IPS-18a (cell line): Measurements from ENCODE around the gene CD36.

ENCODE experiments used
- H3K27ac ChIP-seq: one replicate; pipeline ENCODE4 v1.5.1; 2013; ENCODE audit warnings: low read length
- H3K27me3 ChIP-seq: one replicate; pipeline ENCODE4 v1.6.1; 2013; ENCODE audit warnings: mild to moderate bottlenecking, low read length; ENCODE audit not compliant: control insufficient read depth, insufficient read depth
- H3K36me3 ChIP-seq: one replicate; pipeline ENCODE4 v1.6.1; 2013; ENCODE audit warnings: low read depth, low read length; ENCODE audit not compliant: control insufficient read depth
- H3K4me1 ChIP-seq: one replicate; pipeline ENCODE4 v1.6.1; 2013; ENCODE audit warnings: low read depth, low read length; ENCODE audit not compliant: control insufficient read depth
- H3K4me3 ChIP-seq: one replicate; pipeline ENCODE4 v1.5.1; 2013; ENCODE audit warnings: low read length
- H3K9ac ChIP-seq: one replicate; pipeline ENCODE4 v1.6.1; 2013; ENCODE audit warnings: mild to moderate bottlenecking, low read length, moderate library complexity
- H3K9me3 ChIP-seq: one replicate; pipeline ENCODE4 v1.6.1; 2013; ENCODE audit warnings: low read depth, low read length; ENCODE audit not compliant: control insufficient read depth

CD36 gene

GRCh38 chr7:80678707-80679106 lies 40.3 kb downstream of the CD36 start:
- H3K9ac ChIP-seq = no peak overlapping the region
- H3K4me3 ChIP-seq = no peak overlapping the region
- no peaks in the 10 kb centered on the region for H3K27me3 ChIP-seq
- no peaks in the 10 kb centered on the region for H3K9me3 ChIP-seq
- no peak overlapping the region for H3K27ac ChIP-seq
- no peaks in the 10 kb centered on the region for H3K36me3 ChIP-seq
- H3K4me1 ChIP-seq = no peaks in the 10 kb centered on the region

DNA sequence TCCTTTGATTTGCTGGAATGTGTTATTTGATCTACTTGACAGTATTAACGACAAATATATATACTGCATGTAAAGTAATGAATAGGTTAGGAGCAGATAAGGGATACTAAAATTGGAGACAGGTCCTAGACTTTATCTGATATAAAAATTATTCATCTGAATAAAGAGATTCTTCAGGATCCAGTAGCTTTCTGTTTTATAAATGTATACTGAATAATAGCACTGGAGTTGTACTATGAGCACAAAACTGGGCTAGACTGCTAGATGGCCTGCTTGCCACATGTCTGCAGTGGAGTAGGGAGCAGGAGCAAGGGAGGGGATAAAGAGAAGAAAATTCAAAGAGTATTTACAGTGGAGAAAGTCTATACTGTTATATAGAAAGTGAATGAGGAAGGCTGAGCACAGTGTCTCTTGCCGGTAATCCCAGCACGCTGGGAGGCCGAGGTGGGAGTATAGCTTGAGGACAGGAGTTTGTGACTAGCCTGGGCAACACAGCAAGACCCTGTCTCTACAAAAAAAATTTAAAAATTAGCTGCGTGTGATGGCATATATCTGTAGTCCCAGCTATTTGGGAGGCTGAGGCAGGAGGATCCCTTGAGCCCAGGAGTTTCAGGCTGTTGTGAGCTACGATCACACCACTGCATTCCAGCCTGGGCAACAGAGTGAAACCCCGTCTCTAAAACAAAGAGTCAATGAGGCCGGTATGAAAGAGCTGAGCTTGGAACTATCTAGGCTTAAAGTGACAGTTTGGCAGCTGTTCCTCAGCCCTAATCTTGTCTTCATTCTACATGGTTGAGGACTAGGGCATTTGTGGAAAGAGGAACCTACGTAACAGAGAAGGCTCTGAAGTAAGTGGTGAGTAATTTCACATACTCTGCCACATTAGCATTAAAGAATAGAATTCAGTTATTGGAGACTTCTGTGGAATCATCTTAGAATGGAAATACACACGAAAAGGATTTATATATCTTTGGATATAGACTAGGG lies 41.8 kb downstream of the CD36 start:
- Histone ChIP-seq H3K4me3 (no peak overlapping the region), H3K4me1 (no peaks in the 10 kb centered on the region), H3K27me3 (no peaks in the 10 kb centered on the region), H3K9ac (no peak overlapping the region), H3K36me3 (no peaks in the 10 kb centered on the region), H3K27ac (no peak overlapping the region), H3K9me3 (no peaks in the 10 kb centered on the region)

DNA sequence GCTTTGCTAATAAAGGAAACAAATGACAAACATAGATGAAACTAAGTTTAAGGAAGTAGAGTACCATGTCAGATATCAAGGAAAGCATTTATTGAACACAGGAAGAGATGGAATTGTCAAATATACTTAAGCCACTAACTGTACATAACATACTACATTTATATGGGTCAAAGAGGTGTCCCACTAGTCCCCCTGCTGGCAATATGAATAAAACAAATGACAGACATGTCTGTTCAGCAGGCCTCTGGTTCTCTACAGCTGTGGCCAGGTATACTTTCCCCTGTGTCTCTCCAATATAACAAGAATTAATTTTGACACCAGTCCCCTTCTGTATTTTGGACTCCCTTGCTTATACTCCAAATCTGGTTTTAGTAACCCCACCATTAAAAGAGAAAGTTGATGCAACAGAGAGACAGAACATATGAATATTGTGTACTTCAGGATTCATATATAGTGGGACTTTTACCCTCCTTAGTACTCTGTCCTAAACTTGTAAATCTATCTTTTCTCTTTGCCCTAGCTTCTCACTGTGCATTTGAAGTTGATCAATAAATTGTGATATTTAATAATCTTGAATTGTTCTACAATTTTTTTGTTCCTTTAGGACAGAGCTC lies 42.9 kb downstream of the CD36 start:
- H3K9me3 ChIP-seq = no peaks in the 10 kb centered on the region
- no peak overlapping the region for H3K27ac ChIP-seq
- no peak overlapping the region for H3K4me3 ChIP-seq
- no peaks in the 10 kb centered on the region for H3K36me3 ChIP-seq
- no peaks in the 10 kb centered on the region for H3K27me3 ChIP-seq
- no peak overlapping the region for H3K9ac ChIP-seq
- no peaks in the 10 kb centered on the region for H3K4me1 ChIP-seq

DNA sequence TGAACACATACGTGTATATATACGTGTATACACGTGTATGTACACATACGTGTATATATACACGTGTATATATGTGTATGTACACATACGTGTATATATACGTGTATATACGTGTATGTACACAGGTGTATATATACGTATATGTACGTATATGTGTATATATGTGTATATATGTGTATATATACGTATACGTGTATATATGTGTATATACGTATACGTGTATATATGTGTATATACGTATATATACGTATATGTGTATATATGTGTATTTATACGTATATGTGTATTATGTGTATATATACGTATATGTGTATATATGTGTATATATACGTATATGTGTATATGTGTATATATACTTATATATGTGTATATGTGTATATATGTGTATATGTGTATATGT lies 44.3 kb downstream of the CD36 start:
- no peak overlapping the region for H3K4me3 ChIP-seq
- no peaks in the 10 kb centered on the region for H3K27me3 ChIP-seq
- no peak overlapping the region for H3K9ac ChIP-seq
- H3K9me3 ChIP-seq = no peaks in the 10 kb centered on the region
- H3K27ac ChIP-seq = no peak overlapping the region
- H3K4me1 ChIP-seq = no peaks in the 10 kb centered on the region
- no peaks in the 10 kb centered on the region for H3K36me3 ChIP-seq

DNA sequence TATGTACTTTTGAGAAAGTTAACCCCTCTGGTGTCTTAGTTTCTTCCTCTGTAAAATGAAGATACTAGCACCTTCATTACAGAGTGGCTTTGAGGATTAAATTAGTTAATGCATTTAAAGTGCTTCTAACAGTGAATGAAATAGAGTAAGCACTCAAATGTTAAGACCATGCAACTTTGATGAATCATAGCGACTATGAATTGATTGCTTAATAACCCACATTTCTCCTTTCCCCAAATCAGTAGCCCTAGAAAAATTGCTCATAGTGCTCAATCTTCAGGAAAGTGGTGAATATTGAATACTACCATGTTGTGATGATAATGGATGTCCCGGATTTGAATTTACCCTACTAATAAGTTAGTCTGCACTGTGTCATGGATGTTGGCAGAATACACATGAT lies 48.1 kb downstream of the CD36 start:
- H3K9me3 ChIP-seq = no peaks in the 10 kb centered on the region
- H3K27me3 ChIP-seq = no peaks in the 10 kb centered on the region
- H3K27ac ChIP-seq = no peak overlapping the region
- no peak overlapping the region for H3K4me3 ChIP-seq
- H3K36me3 ChIP-seq = no peaks in the 10 kb centered on the region
- H3K9ac ChIP-seq = no peak overlapping the region
- no peaks in the 10 kb centered on the region for H3K4me1 ChIP-seq

DNA sequence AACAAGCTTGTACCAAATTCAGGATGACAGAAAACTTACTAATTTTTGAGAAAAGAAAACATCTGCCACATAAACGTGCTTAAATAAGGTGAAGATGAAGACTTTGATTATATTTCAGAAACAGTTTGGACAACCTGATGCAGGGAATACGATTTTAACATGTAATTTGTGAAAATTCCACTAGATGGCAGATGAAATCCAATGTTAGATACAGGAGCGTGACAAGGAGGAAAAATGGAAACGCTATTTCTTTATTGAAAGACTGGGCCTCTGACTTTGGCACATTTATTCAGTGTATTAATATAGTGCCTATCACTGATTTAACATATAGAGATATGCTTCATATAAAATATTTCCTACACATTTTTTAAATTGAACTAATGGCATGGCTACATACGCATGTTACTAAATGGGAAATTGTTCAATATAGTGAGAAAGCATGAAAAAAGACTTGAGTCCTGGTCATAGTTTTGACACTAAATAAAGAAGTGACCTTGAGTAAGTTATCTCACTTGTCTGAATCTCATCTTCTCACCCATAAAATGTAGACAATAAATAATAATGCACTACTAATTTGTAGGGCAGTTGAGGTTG lies 60.7 kb downstream of the CD36 start:
- no peaks in the 10 kb centered on the region for H3K4me1 ChIP-seq
- no peak overlapping the region for H3K9ac ChIP-seq
- H3K36me3 ChIP-seq = no peaks in the 10 kb centered on the region
- H3K27ac ChIP-seq = no peak overlapping the region
- no peaks in the 10 kb centered on the region for H3K27me3 ChIP-seq
- H3K9me3 ChIP-seq = no peaks in the 10 kb centered on the region
- H3K4me3 ChIP-seq = no peak overlapping the region

GRCh38 chr7:80699721-80700256 lies 61.3 kb downstream of the CD36 start:
- no peak overlapping the region for H3K27ac ChIP-seq
- H3K36me3 ChIP-seq = no peaks in the 10 kb centered on the region
- no peak overlapping the region for H3K9ac ChIP-seq
- H3K4me3 ChIP-seq = no peak overlapping the region
- no peaks in the 10 kb centered on the region for H3K4me1 ChIP-seq
- H3K27me3 ChIP-seq = no peaks in the 10 kb centered on the region
- no peaks in the 10 kb centered on the region for H3K9me3 ChIP-seq

GRCh38 chr7:80703272-80703671 lies 64.8 kb downstream of the CD36 start:
- Histone ChIP-seq H3K36me3 (no peaks in the 10 kb centered on the region), H3K27ac (no peak overlapping the region), H3K9me3 (no peaks in the 10 kb centered on the region), H3K9ac (no peak overlapping the region), H3K4me3 (no peak overlapping the region), H3K27me3 (no peaks in the 10 kb centered on the region), H3K4me1 (no peaks in the 10 kb centered on the region)

- H3K9ac ChIP-seq = no peak overlapping the region
- H3K36me3 ChIP-seq = no peaks in the 10 kb centered on the region
- no peaks in the 10 kb centered on the region for H3K4me1 ChIP-seq
- H3K27me3 ChIP-seq = no peaks in the 10 kb centered on the region
- no peak overlapping the region for H3K27ac ChIP-seq
- H3K9me3 ChIP-seq = no peaks in the 10 kb centered on the region
- H3K4me3 ChIP-seq = no peak overlapping the region
These were observed 66.8 kb downstream of the CD36 start for GRCh38 chr7:80705130-80705781.

DNA sequence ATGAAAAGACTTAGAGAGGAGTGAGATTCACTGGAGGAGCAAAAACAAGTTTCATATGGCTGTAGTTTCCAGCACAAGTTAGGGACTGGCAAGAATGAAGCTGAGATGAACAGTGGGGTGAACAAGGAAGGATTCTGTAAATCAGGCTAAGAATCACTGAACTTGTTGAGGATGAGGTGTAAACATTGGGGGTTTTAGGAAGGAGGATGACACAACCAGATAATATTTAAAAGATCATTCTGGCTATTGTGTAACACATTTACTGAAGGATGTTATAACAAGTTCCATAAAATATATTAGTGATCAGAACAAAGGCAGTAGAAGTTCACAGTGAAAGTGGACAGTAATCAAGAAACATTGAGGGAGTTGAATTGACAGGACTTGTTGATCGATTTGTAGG lies 68.9 kb downstream of the CD36 start:
- no peaks in the 10 kb centered on the region for H3K27me3 ChIP-seq
- no peak overlapping the region for H3K9ac ChIP-seq
- H3K27ac ChIP-seq = no peak overlapping the region
- no peak overlapping the region for H3K4me3 ChIP-seq
- no peaks in the 10 kb centered on the region for H3K9me3 ChIP-seq
- H3K36me3 ChIP-seq = no peaks in the 10 kb centered on the region
- H3K4me1 ChIP-seq = peaks cover 6% of the 10 kb centered on the region

- Histone ChIP-seq H3K9me3 (no peaks in the 10 kb centered on the region), H3K4me1 (peaks cover 6% of the 10 kb centered on the region), H3K27ac (no peak overlapping the region), H3K36me3 (no peaks in the 10 kb centered on the region), H3K27me3 (no peaks in the 10 kb centered on the region), H3K4me3 (no peak overlapping the region), H3K9ac (no peak overlapping the region)
These were observed 69.7 kb downstream of the CD36 start for GRCh38 chr7:80708123-80708522.
